ENCODE results near the gene SKIC2. TPM values are rescaled to one million over a fixed set of nuclear protein-coding genes. Genes with fewer than 3 reads are reported as not detected.

SKIC2 gene
- total RNA-seq, 4 donors from 2014 or later: 52.8 to 173 (median 71.3) TPM

GRCh38 chr6:31948753-31949413 lies 10.1 kb upstream of the SKIC2 start:
- peaks cover 0 to 12% (median 5%) of the 10 kb centered on the region in 4 donors for H3K36me3 ChIP-seq
- intact Hi-C loops (cut with DNase I; ENCODE audit: low total_unique reads): no loop called here
- TF ChIP-seq POLR2A (IDR thresholded peaks at IDR 0.05): peak; percentile 2
- TF ChIP-seq, protein P1, sequence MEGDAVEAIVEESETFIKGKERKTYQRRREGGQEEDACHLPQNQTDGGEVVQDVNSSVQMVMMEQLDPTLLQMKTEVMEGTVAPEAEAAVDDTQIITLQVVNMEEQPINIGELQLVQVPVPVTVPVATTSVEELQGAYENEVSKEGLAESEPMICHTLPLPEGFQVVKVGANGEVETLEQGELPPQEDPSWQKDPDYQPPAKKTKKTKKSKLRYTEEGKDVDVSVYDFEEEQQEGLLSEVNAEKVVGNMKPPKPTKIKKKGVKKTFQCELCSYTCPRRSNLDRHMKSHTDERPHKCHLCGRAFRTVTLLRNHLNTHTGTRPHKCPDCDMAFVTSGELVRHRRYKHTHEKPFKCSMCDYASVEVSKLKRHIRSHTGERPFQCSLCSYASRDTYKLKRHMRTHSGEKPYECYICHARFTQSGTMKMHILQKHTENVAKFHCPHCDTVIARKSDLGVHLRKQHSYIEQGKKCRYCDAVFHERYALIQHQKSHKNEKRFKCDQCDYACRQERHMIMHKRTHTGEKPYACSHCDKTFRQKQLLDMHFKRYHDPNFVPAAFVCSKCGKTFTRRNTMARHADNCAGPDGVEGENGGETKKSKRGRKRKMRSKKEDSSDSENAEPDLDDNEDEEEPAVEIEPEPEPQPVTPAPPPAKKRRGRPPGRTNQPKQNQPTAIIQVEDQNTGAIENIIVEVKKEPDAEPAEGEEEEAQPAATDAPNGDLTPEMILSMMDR (IDR thresholded peaks at IDR 0.05): no peak
- in situ Hi-C loops (cut with MboI; ENCODE audit: low pct_ligation_motif_present in 1 of 4, low pct_unique_long_range_greater_than_20kb in 1 of 4, low sequenced_read_pairs in 3 of 4): no loop called here
- H3K4me1 ChIP-seq: peaks cover 8 to 23% (median 18%) of the 10 kb centered on the region in 4 donors
- H3K27ac ChIP-seq: no peak overlapping the region
- WGBS, 2 donors (ENCODE audit: low coverage in 1 of 2): 72 to 84% methylated on average over 6 of the region's 6 CpGs
- DNase-seq: no peak
- no peaks in the 10 kb centered on the region for H3K9me3 ChIP-seq
- H3K4me3 ChIP-seq: no peak overlapping the region
- no peaks in the 10 kb centered on the region for H3K27me3 ChIP-seq

DNA sequence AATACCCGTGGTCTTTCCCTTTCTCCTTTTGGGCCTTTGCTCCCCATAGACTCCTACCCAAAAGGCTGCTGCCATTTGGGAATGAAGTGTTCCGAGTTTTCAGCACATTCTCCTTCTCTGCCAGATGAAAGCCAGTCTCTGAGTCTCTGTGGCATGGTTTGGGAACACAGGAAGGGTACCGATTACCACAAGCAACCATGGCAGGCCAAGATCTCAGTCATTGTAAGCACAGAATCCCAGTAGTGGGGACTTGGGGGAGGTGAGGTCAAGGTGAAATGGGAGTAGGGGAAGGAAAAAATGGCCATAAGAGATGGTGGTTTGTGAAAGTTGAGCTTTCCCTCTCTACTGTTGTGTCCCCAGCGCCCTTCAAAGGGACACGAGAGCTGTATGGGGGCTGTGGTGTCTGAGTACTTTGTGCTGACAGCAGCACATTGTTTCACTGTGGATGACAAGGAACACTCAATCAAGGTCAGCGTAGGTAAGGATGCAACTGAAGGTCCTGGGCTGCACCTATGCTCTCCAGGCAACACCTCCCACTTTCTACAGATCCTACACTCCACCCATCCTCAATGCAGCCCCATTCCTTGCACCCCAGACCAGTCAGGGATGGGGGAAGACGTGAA lies 8.9 kb upstream of the SKIC2 start:
- H3K4me1 ChIP-seq: peaks cover 7 to 18% (median 15%) of the 10 kb centered on the region in 4 donors
- no peak overlapping the region for H3K27ac ChIP-seq
- intact Hi-C loops (cut with DNase I; ENCODE audit: low total_unique reads): loop anchor here (5.0 kb wide), 1 partner anchor 48 kb away; the partner anchor contains the start of gene ZBTB12
- WGBS, 2 donors (ENCODE audit: low coverage in 1 of 2): 84 to 92% methylated on average over 6 to 7 of the region's 7 CpGs
- in situ Hi-C loops (cut with MboI; ENCODE audit: low pct_ligation_motif_present in 1 of 4, low pct_unique_long_range_greater_than_20kb in 1 of 4, low sequenced_read_pairs in 3 of 4): loop anchor here in 3 of 4 donors (10.0 to 25.0 kb wide), 3 partner anchors 45 to 275 kb away; partner anchors contain the start of gene ZBTB12 (in 1 of the 3)
- TF ChIP-seq, protein P1 (IDR thresholded peaks at IDR 0.05): no peak
- TF ChIP-seq POLR2AphosphoS5 (IDR thresholded peaks at IDR 0.05) (no peak), POLR2A (IDR thresholded peaks at IDR 0.05) (no peak), EP300 (IDR thresholded peaks at IDR 0.05; ENCODE audit: low read depth) (no peak)
- H3K27me3 ChIP-seq: no peaks in the 10 kb centered on the region
- DNase-seq: no peak
- H3K36me3 ChIP-seq: peaks cover 0 to 23% (median 13%) of the 10 kb centered on the region in 4 donors
- no peak overlapping the region for H3K4me3 ChIP-seq
- no peaks in the 10 kb centered on the region for H3K9me3 ChIP-seq

GRCh38 chr6:31952140-31952805 lies 6.7 kb upstream of the SKIC2 start:
- 56% methylated on average over 5 of the region's 5 CpGs; no CpG with 5 or more reads in 1 of the 2 donors for WGBS, 2 donors (ENCODE audit: low coverage in 1 of 2)
- peak overlapping the region in 2 of 4 donors; percentile 47 to 54 for H3K27ac ChIP-seq
- peak; percentile 61 for DNase-seq

More at GRCh38 chr6:31952140-31952805, 6.7 kb upstream of the SKIC2 start:
- in situ Hi-C loops (cut with MboI; ENCODE audit: low pct_ligation_motif_present in 1 of 4, low pct_unique_long_range_greater_than_20kb in 1 of 4, low sequenced_read_pairs in 3 of 4): loop anchor here in 3 of 4 donors (10.0 to 25.0 kb wide), 3 partner anchors 47 to 277 kb away; partner anchors contain the start of gene ZBTB12 (in 1 of the 3)
- Histone ChIP-seq H3K36me3 (peaks cover 0 to 28% (median 15%) of the 10 kb centered on the region in 4 donors), H3K9me3 (no peaks in the 10 kb centered on the region), H3K4me1 (peaks cover 0 to under 1% (median 0%) of the 10 kb centered on the region in 4 donors), H3K27me3 (no peaks in the 10 kb centered on the region), H3K4me3 (no peak overlapping the region)
- intact Hi-C loops (cut with DNase I; ENCODE audit: low total_unique reads): loop anchor here (5.0 kb wide), 1 partner anchor 50 kb away; the partner anchor contains the start of gene ZBTB12
- TF ChIP-seq POLR2AphosphoS5 (IDR thresholded peaks at IDR 0.05) (no peak), POLR2A (IDR thresholded peaks at IDR 0.05) (no peak)
- TF ChIP-seq, protein P1 (IDR thresholded peaks at IDR 0.05): peak; percentile 65 to 74 (median 72)

All from transverse colon (tissue), 4 donors.